Adipose tissue (tissue), 3 donors: ENCODE data around the gene TMPRSS9. TPM values are rescaled to one million over a fixed set of nuclear protein-coding genes. Genes with fewer than 3 reads are reported as not detected.

Experiments
- H3K27ac ChIP-seq: one replicate; pipeline ENCODE4 v1.5.1; 2013; ENCODE audit warnings: low read depth, low read length
- WGBS, 3 donors: extraction: QIAGEN DNeasy Blood & Tissue Kit; methylation state at CpG; one replicate each; pipeline ENCODE4 v1.1.7; 2013; 5-methylcytosine and 5-hydroxymethylcytosine counted together
- polyA plus RNA-seq, 3 donors: library from polyadenylated mRNA; stranded (reverse); fragments of 200-250 nt; gene quantifications; one replicate each; pipeline ENCODE4 v1.2.3, GENCODE V29; 2013
- donor health status: healthy with polysubstance abuse.
- donor health status: Bipolar disorder and iron deficiency.
- donor health status: healthy.

TMPRSS9 gene
- polyA plus RNA-seq, 3 donors: 0.09 to 0.75 TPM; not detected in 1

DNA sequence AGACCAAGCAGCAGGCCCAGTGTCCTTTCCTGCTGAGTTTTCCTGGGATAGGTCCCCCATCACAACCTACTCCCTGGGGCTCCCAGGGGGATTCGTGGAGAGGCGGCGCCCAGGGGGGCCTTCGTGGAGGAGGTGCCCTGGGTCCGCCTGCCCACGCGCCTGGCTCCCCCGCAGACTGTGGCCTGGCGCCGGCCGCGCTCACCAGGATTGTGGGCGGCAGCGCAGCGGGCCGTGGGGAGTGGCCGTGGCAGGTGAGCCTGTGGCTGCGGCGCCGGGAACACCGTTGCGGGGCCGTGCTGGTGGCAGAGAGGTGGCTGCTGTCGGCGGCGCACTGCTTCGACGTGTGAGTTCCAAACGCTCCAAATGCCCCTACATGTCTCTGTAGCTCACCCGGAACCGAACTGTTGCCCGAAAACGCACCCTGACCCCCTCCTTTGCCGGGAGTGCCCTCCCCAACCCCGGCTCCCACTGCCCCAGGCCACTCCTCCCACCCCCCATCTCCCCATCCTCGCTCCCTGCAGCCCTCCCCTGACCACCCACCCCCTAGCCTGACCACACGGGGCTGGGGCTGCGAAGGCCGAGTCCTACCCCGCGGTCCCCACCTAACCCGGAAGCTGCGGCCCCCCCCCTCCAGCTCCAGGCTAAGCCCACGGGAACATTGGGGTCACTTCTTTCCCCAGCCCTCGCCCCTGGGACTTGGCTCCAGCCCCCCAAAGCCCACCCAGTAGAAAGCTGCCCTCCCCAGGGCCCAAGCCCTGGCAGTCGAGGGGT, 64.0 kb downstream of the TMPRSS9 start:
- no peak overlapping the region for H3K27ac ChIP-seq
- 75 to 83% (median 77%) methylated on average over 41 to 46 of the region's 46 CpGs for WGBS, 3 donors

GRCh38 chr19:2424686-2425621, 64.9 kb downstream of the TMPRSS9 start:
- H3K27ac ChIP-seq: no peak overlapping the region
- 38 to 65% (median 64%) methylated on average over 60 to 101 of the region's 101 CpGs for WGBS, 3 donors

DNA sequence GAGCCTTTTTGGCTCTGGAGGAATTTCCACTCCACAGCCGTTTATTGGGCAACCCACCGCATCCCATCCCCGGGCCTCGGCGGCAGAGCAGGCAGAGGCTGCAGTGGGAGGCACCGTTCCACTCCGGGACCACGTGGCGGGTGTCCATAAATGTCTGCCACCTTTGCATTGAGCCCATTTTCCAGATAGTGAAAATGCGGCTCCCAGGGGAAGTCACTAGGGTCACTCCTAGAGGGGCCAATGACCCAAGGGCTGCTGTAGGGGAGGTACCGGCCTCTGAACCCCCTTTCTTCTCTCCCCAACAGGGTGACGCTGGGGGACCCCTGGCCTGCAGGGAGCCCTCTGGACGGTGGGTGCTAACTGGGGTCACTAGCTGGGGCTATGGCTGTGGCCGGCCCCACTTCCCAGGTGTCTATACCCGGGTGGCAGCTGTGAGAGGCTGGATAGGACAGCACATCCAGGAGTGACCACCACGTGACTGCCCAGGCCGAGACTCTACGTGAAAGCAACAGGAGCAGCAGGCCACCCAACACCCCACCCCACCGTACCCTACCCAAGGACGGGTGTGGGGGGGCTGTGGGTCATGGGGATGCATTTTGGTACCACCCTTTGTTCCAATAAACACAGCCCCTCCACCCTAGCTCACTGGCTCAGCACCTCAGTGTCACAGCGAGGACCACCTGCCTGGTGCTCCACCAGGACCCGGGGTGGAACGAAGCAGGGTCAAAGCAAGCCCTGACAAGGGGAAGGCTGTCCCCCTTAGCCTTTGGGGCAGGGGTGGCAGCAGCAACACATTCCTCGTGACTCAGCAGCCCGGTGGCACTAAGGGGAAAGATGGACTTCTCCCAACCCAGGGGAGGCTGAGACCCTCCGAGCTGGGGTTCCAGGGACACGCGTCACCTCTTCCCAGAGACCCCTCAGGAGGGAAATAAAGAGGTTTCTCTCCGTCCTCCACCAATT, 65.8 kb downstream of the TMPRSS9 start:
- WGBS, 3 donors: 57 to 72% (median 69%) methylated on average over 29 of the region's 29 CpGs

DNA sequence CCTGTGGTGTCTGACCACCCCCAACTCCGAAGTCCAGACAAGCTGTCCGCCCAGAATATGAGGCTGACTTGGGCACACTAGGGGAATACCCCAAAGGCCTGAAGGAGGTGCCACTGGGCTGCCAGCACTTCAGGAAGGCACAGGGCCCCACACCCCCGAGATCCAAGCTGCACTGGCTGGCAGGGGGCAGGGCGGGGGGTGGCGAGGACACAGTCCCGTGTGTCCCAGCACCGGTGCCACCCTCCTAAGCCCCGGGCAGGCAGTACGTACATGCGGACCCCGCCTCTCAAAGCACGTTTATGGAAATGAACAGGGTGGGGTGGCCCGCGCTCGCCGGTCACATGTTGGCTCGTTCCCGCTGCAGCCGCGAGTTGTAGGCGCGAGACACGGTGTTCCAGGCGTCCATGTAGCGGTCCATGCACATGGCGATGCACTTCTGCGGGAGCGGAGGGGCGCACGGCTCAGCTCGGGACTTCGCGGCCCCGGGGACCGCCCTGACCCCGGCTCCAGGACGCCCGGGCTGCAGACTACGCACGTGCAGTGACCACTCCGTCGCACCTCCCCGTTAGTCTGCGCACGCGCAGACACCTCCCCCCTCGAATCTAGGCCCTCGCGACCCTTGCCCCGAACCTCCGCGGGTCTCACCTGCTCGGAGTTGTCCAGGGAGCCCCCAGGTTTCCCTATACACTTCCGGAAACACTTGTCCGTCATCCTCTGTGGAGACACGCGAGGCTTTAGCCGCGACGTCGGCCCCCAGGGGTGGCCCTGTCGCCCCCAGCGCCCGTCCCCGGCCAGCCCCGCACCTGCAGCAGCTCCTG, 66.8 kb downstream of the TMPRSS9 start:
- no peak overlapping the region for H3K27ac ChIP-seq
- 4 to 5% (median 5%) methylated on average over 66 of the region's 66 CpGs for WGBS, 3 donors

More for the DNA sequence above, 65.8 kb downstream of the TMPRSS9 start:
- H3K27ac ChIP-seq: no peak overlapping the region

- no peak within 1 kb of the TSS for H3K27ac ChIP-seq
- 0 to 1% (median 0%) methylated on average over 76 to 77 of the region's 77 CpGs for WGBS, 3 donors
These were observed 67.6 kb downstream of the TMPRSS9 start, which contains the start of gene TIMM13 for GRCh38 chr19:2427429-2428320. Gene TIMM13 (minus strand): TSS chr19:2427586. CDS start chr19:2427533, 53 bp downstream.

- WGBS, 3 donors: 16 to 37% (median 26%) methylated on average over 25 of the region's 25 CpGs
- H3K27ac ChIP-seq: no peak overlapping the region
These were observed 68.2 kb downstream of the TMPRSS9 start for GRCh38 chr19:2428321-2428690.

DNA sequence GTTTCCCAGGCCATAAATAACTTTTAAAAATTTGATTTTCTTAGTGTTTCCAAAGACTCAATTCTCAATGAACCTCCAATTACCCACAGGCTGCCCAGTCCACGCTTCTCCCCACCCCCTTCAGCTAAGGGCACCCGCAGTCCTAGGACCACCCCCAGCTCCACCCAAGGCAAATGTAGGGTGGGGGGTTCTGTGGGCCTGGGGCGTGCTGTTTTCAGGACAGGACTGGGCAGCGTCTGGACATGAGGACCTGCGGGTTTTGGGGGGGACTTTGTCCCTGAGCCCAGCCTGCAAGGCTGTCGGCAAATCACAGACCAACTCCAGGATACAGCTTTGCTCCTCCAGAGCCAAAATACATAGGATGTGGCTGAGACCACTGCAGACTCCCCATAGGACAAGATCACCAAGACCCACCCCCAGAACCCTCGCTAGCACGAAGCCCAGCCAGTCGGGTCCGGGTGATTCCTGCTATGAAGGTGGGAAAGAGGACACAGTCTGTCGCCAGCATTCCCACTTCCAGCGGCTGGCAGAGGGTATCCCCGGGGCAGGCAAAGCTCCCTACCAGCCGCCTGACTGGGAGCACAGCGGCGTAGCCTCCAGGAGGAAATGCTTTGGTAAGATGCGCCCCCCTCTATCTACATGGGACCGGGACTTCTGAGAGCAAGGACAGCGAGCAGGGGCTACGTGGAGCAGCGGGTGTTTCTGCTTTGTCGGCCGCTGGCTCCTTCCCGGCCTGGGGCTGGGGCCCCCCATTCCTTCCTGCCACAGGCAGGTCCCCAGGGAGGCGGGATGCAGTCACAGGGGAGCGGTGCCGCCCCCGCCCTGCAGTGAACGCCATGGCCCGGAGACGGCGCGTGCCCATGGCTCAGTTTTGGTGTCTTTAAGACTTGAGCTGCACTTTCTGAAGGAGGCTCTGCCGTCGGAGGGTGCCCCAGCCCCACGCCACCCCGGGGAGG, 69.0 kb downstream of the TMPRSS9 start:
- WGBS, 3 donors: 75 to 80% (median 77%) methylated on average over 37 of the region's 37 CpGs
- no peak overlapping the region for H3K27ac ChIP-seq

- WGBS, 3 donors: 87 to 93% (median 87%) methylated on average over 25 of the region's 25 CpGs
- no peak overlapping the region for H3K27ac ChIP-seq
These were observed 70.0 kb downstream of the TMPRSS9 start for GRCh38 chr19:2429917-2430535.

- WGBS, 3 donors: 91 to 96% (median 95%) methylated on average over 35 to 37 of the region's 37 CpGs
- no peak overlapping the region for H3K27ac ChIP-seq
These were observed 71.4 kb downstream of the TMPRSS9 start for GRCh38 chr19:2431318-2432055.

- no peak overlapping the region for H3K27ac ChIP-seq
- WGBS, 3 donors: 93 to 97% (median 96%) methylated on average over 25 of the region's 25 CpGs
These were observed 72.2 kb downstream of the TMPRSS9 start for GRCh38 chr19:2432131-2432848.

DNA sequence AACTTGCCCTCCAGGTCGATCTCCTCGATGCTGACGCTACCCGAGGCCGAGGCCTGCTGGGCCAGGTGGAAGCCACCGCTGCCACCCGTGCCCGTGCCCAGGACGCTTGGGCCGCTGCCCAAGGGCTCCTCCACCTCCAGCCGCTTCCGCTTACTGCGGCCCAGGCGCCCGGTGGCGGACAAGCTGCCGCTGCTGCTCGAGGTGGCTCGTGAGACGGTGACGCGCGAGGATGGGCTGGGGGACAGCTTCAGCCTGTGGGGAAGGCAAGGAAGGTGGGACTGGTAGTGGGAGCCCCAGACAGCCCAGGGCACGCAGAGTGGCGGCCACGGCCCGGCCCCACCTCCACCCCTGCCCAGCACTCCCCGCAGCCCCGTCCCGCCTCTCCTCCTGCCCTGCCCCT, 73.8 kb downstream of the TMPRSS9 start:
- WGBS, 3 donors: 95 to 98% (median 98%) methylated on average over 26 to 30 of the region's 30 CpGs
- H3K27ac ChIP-seq: no peak overlapping the region

DNA sequence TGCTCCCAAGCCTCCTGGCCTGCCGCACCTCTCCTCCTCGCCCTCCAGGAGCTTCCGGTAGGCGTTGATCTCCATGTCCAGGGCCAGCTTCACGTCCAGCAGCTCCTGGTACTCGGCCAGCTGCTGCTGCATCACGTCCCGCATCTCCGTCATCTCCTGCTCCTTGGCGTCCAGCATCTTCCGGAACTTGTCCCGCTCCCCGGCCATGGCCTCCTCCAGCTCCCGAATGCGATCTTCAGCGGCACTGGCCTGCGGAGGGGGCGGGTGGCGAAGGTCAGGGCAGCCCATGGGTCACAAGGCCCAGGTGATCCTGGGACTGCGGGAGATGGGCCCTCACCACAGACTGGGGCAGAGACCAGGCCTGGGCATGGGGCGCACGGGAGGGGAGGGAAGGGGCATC, 74.2 kb downstream of the TMPRSS9 start:
- no peak overlapping the region for H3K27ac ChIP-seq
- WGBS, 3 donors: 93 to 96% (median 95%) methylated on average over 21 to 22 of the region's 22 CpGs

DNA sequence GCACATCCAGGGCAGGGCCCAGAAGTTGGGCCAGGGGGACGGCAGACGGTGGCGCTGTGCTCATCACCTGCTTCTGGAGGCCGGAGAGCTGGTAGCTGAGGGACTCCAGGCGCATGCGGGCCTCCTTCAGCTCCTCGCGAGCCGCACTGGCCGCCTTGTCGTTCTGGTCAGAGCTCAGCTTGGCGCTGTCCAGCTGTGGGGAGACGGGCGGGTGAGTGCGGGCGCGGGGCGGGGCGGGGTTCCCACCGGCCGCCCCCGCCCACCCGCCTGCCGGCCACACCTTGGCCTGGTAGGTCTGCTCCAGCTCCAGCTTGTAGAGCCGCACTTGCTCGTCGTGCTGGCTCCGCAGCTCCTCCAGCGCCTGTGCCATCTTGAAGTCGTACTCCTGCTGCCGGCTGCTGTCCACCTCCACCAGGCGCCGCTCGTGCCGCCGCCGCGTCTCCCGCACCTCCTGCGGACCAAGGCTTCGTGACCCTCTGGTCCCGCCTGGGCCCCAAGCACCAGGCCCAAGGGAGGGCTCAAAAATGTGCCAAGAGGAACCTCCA, 74.7 kb downstream of the TMPRSS9 start:
- 96 to 97% (median 96%) methylated on average over 30 to 42 of the region's 42 CpGs for WGBS, 3 donors

DNA sequence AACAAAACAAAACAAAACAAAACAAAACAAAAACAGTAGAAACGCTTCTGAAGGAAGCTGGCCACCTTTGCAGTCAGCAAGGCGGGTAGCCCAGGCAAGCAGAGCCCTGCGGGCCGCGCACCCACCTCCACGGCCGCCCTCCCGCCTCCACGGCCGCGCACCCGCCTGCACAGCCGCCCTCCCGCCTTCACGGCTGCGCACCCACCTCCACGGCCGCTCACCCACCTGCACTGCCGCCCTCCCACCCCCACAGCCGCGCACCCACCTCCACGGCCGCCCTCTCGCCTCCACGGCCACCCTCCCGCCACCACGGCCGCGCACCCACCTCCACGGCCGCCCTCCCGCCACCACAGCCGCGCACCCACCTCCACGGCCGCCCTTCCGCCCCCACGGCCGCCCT, 76.3 kb downstream of the TMPRSS9 start:
- WGBS, 3 donors: 95 to 98% (median 98%) methylated on average over 33 to 39 of the region's 39 CpGs
- no peak overlapping the region for H3K27ac ChIP-seq

More for the DNA sequence above, 74.7 kb downstream of the TMPRSS9 start:
- no peak overlapping the region for H3K27ac ChIP-seq
